Stomach (tissue), 9 donors: ENCODE data around the gene ZNRF3. TPM values are rescaled to one million over a fixed set of nuclear protein-coding genes. Genes with fewer than 3 reads are reported as not detected.
A peak's percentile ranks its signal among the peaks of the same experiment; 100 is the strongest.

Source experiments
- DNase-seq, 2 donors: peaks; one replicate each; pipeline versions ENCODE4 v3.0.0 to v3.0.0-alpha.2; 2013 to 2019
- H3K27ac ChIP-seq, 5 donors: fragments of 200-600 bp in 4 of 5; sonication (generic) in 4 of 5; one replicate each; pipeline ENCODE4 v1.5.1; 2013 to 2019; ENCODE audit warnings: mild to moderate bottlenecking in 1 of 5, moderate library complexity in 1 of 5
- H3K27me3 ChIP-seq, 3 donors: fragments of 200-600 bp; sonication (generic); one replicate each; pipeline ENCODE4 v1.5.1; 2017 to 2019; ENCODE audit warnings: mixed run types in 1 of 3
- H3K36me3 ChIP-seq, 4 donors: fragments of 200-600 bp; sonication (generic); 1 replicate in 3 of 4; 2 replicates in 1 of 4; pipeline ENCODE4 v1.5.1; 2016 to 2019
- H3K4me1 ChIP-seq, 4 donors: fragments of 200-600 bp; sonication (generic); one replicate each; pipeline ENCODE4 v1.5.1; 2016 to 2019
- H3K4me3 ChIP-seq, 4 donors: fragments of 200-600 bp; sonication (generic) in 3 of 4; one replicate each; pipeline ENCODE4 v1.5.1; 2016 to 2019; ENCODE audit warnings: mild to moderate bottlenecking in 1 of 4
- H3K9me3 ChIP-seq, 4 donors: fragments of 200-600 bp; sonication (generic); one replicate each; pipeline ENCODE4 v1.5.1; 2016 to 2019
- CTCF ChIP-seq, 7 experiments: fragments of 450-650 bp in 4 of 7; fragments of 200-600 bp in 3 of 7; sonication (generic) in 3 of 7; IDR thresholded peaks; one replicate each; pipeline ENCODE4 v1.5.1; 2016 to 2019; ENCODE audit warnings: antibody characterized with exemption in 7 of 7, control low read depth in 2 of 7, mild to moderate bottlenecking in 1 of 7
- EP300 ChIP-seq: sonication (generic); formaldehyde crosslinking; IDR thresholded peaks from one replicate; pipeline ENCODE4 v1.6.1; 2017; ENCODE audit warnings: antibody characterized with exemption
- POLR2A ChIP-seq, 4 donors: fragments of 450-650 bp; IDR thresholded peaks; one replicate each; pipeline ENCODE4 v1.6.1; 2016; ENCODE audit warnings: antibody characterized with exemption in 4 of 4, control low read depth in 2 of 4, mild to moderate bottlenecking in 1 of 4, moderate library complexity in 1 of 4
- POLR2AphosphoS5 ChIP-seq, 3 donors: sonication (generic); formaldehyde crosslinking; IDR thresholded peaks; one replicate each; pipeline ENCODE4 v1.6.1; 2016; ENCODE audit warnings: antibody characterized with exemption in 3 of 3
- WGBS, 5 donors: extraction: QIAGEN DNeasy Blood & Tissue Kit in 3 of 5; methylation state at CpG; one replicate each; pipeline versions ENCODE4 v1.1.5 to v1.1.7; 2013 to 2018; 5-methylcytosine and 5-hydroxymethylcytosine counted together
- intact Hi-C: fragments of 100-400 bp; cut with DNase I; formaldehyde crosslinking; loops from one replicate; pipeline ENCODE4 v1.15.1; 2023; ENCODE audit warnings: low total_unique reads
- polyA plus RNA-seq, 3 donors: library from polyadenylated mRNA; stranded (reverse); fragments of 200-250 nt; gene quantifications; one replicate each; pipeline ENCODE4 v1.2.3, GENCODE V29; 2013
- total RNA-seq, 5 donors: library from RNA; depleted of rRNA; stranded (reverse); fragments of >200 nt; gene quantifications; one replicate each; pipeline versions ENCODE4 v1.1.0 to v1.2.3, GENCODE V29; 2014 to 2016
- donor health status: healthy with polysubstance abuse.
- donor health status: Bipolar disorder and iron deficiency.
- donor health status: healthy.

The ZNRF3 gene
- total and polyA plus RNA-seq, 8 donors = 1.4 to 52.7 (median 3.6) TPM

- no peaks in the 10 kb centered on the region for H3K27me3 ChIP-seq
- 62 to 88% (median 69%) methylated on average over 2 of the region's 2 CpGs for WGBS, 5 donors
- no peak for DNase-seq
- H3K27ac ChIP-seq = no peak overlapping the region
- H3K9me3 ChIP-seq = no peaks in the 10 kb centered on the region
- TF ChIP-seq POLR2A (IDR thresholded peaks at IDR 0.05) (no peak), EP300 (no peak), CTCF (IDR thresholded peaks at IDR 0.05) (no peak), POLR2AphosphoS5 (IDR thresholded peaks at IDR 0.05) (no peak)
- intact Hi-C loops = no loop called here
- H3K4me3 ChIP-seq = no peak overlapping the region
- H3K36me3 ChIP-seq = no peaks in the 10 kb centered on the region
- H3K4me1 ChIP-seq = peaks cover 31 to 87% (median 45%) of the 10 kb centered on the region in 4 donors
Observed at GRCh38 chr22:28927630-28928029, 44.3 kb downstream of the ZNRF3 start.

GRCh38 chr22:28929197-28929596 is 45.8 kb downstream of the ZNRF3 start:
- Histone ChIP-seq H3K27me3 (no peaks in the 10 kb centered on the region), H3K9me3 (no peaks in the 10 kb centered on the region), H3K36me3 (no peaks in the 10 kb centered on the region), H3K27ac (no peak overlapping the region), H3K4me3 (no peak overlapping the region), H3K4me1 (peaks cover 21 to 87% (median 40%) of the 10 kb centered on the region in 4 donors)
- intact Hi-C loops = no loop called here
- TF ChIP-seq POLR2AphosphoS5 (IDR thresholded peaks at IDR 0.05) = no peak
- WGBS, 5 donors = 75 to 88% (median 83%) methylated on average over 5 of the region's 5 CpGs
- no peak for DNase-seq

GRCh38 chr22:28930357-28931007 is 47.1 kb downstream of the ZNRF3 start:
- Histone ChIP-seq H3K4me1 (peaks cover 19 to 89% (median 36%) of the 10 kb centered on the region in 4 donors), H3K27ac (no peak overlapping the region), H3K9me3 (no peaks in the 10 kb centered on the region), H3K4me3 (peak overlapping the region in 1 of 4 donors; percentile 0), H3K27me3 (no peaks in the 10 kb centered on the region), H3K36me3 (no peaks in the 10 kb centered on the region)
- intact Hi-C loops = no loop called here
- 31 to 56% (median 45%) methylated on average over 4 of the region's 4 CpGs for WGBS, 5 donors
- TF ChIP-seq POLR2A (IDR thresholded peaks at IDR 0.05) (no peak), EP300 (no peak), CTCF (IDR thresholded peaks at IDR 0.05) (no peak), POLR2AphosphoS5 (IDR thresholded peaks at IDR 0.05) (no peak)
- peak in 1 of 2 donors; percentile 30 for DNase-seq

GRCh38 chr22:28931844-28932567 is 48.6 kb downstream of the ZNRF3 start:
- H3K9me3 ChIP-seq = no peaks in the 10 kb centered on the region
- WGBS, 5 donors = 62 to 86% (median 73%) methylated on average over 4 to 5 of the region's 5 CpGs
- no peak for DNase-seq
- H3K36me3 ChIP-seq = no peaks in the 10 kb centered on the region
- TF ChIP-seq POLR2A (IDR thresholded peaks at IDR 0.05) (no peak), CTCF (IDR thresholded peaks at IDR 0.05) (no peak), EP300 (no peak), POLR2AphosphoS5 (IDR thresholded peaks at IDR 0.05) (no peak)
- H3K27me3 ChIP-seq = no peaks in the 10 kb centered on the region
- no peak overlapping the region for H3K27ac ChIP-seq
- intact Hi-C loops = no loop called here
- no peak overlapping the region for H3K4me3 ChIP-seq
- peaks cover 11 to 88% (median 37%) of the 10 kb centered on the region in 4 donors for H3K4me1 ChIP-seq

- H3K4me3 ChIP-seq = no peak overlapping the region
- intact Hi-C loops = no loop called here
- no peaks in the 10 kb centered on the region for H3K27me3 ChIP-seq
- no peaks in the 10 kb centered on the region for H3K9me3 ChIP-seq
- no peak for TF ChIP-seq CTCF (IDR thresholded peaks at IDR 0.05)
- no peak for TF ChIP-seq EP300
- TF ChIP-seq POLR2A (IDR thresholded peaks at IDR 0.05) = no peak
- TF ChIP-seq POLR2AphosphoS5 (IDR thresholded peaks at IDR 0.05) = no peak
- H3K36me3 ChIP-seq = no peaks in the 10 kb centered on the region
- no peak for DNase-seq
- no peak overlapping the region for H3K27ac ChIP-seq
- WGBS, 5 donors = 21 to 37% (median 25%) methylated on average over 2 of the region's 2 CpGs
- peaks cover 5 to 86% (median 38%) of the 10 kb centered on the region in 4 donors for H3K4me1 ChIP-seq
Observed at GRCh38 chr22:28933321-28933720, 49.9 kb downstream of the ZNRF3 start.
